ENCODE measurements around the gene PGD.

DNA sequence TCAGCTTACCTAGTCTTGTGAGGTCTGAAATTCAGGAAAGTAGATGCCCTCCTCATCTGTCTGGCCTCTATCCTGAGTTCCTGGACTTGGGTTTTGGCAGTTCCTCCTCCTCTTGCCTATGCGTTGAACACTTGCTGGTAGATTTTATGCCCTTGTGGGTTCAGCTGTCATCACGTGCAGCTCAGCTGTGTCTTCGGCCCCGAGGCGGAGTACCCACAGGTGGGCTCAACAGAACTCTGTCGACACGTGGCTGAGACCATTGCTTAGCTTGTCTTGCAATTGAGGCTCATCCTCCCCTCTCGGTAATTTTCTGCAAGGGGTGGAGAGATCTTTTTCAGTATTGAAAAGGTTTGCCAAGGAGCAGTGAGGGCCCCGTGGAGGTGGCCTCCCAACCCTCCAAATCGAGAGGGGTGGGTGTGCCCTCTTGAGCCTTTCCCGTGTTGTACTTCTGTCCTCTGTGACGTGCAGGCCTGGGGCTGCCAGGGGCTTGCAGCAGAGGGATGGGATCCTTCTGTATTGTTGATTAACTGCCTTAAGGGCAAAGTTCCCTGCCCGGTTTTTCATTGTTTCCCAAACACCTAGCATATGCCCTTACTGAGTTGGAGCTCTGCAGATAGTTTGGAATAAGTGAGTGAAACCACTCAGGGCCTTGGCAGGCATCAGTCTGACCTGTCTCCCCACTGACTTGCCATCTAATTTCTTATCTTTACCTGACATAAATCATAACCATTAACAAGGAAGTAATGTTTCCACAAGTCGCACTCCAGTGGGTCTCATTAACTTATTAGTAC is 34.2 kb downstream of the PGD start:
- TF ChIP-seq, protein P1, sequence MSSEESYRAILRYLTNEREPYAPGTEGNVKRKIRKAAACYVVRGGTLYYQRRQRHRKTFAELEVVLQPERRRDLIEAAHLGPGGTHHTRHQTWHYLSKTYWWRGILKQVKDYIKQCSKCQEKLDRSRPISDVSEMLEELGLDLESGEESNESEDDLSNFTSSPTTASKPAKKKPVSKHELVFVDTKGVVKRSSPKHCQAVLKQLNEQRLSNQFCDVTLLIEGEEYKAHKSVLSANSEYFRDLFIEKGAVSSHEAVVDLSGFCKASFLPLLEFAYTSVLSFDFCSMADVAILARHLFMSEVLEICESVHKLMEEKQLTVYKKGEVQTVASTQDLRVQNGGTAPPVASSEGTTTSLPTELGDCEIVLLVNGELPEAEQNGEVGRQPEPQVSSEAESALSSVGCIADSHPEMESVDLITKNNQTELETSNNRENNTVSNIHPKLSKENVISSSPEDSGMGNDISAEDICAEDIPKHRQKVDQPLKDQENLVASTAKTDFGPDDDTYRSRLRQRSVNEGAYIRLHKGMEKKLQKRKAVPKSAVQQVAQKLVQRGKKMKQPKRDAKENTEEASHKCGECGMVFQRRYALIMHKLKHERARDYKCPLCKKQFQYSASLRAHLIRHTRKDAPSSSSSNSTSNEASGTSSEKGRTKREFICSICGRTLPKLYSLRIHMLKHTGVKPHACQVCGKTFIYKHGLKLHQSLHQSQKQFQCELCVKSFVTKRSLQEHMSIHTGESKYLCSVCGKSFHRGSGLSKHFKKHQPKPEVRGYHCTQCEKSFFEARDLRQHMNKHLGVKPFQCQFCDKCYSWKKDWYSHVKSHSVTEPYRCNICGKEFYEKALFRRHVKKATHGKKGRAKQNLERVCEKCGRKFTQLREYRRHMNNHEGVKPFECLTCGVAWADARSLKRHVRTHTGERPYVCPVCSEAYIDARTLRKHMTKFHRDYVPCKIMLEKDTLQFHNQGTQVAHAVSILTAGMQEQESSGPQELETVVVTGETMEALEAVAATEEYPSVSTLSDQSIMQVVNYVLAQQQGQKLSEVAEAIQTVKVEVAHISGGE (CRISPR knock-in tag; IDR thresholded peaks at IDR 0.05), result no peak
- no peak for TF ChIP-seq POLR2A (IDR thresholded peaks at IDR 0.05; ENCODE audit: low read depth, low read length)
- TF ChIP-seq SREBF2 (IDR thresholded peaks at IDR 0.05; ENCODE audit: low read length), result no peak
- no peak for TF ChIP-seq MXI1 (IDR thresholded peaks at IDR 0.05; ENCODE audit: low read depth, low read length)
- no peak for TF ChIP-seq RFX5 (IDR thresholded peaks at IDR 0.05; ENCODE audit: low read depth, low read length)
- TF ChIP-seq, protein P2, sequence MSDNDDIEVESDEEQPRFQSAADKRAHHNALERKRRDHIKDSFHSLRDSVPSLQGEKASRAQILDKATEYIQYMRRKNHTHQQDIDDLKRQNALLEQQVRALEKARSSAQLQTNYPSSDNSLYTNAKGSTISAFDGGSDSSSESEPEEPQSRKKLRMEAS (IDR thresholded peaks at IDR 0.05; ENCODE audit: low read depth, low read length), result no peak
- no peak for TF ChIP-seq EZH2 (IDR thresholded peaks at IDR 0.05; ENCODE audit: borderline replicate concordance, control insufficient read depth, low read depth, low read length)

Measured in GM12878 (cell line).